GM19455 (cell line): Measurements from ENCODE around the gene OPRL1.
A peak's percentile ranks its signal among the peaks of the same experiment; 100 is the strongest.

Experiments used
- ATAC-seq: cut with Tn5 transposase; IDR thresholded peaks from one replicate; pipeline ENCODE4 v1.9.1; 2021; ENCODE audit not compliant: unreplicated experiment

OPRL1 gene

DNA sequence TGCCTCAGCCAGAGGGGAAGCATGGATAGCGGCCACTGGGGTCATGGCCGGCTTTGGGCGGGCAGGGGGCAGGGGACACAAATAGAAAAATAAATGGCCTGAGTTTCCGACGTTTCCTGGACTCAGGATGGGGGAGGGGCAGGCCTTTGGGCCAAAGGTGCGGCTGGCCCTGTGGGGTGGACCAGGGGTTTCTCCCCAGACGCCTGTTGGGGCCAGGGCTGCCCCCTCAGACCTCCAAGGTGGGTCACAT lies 23.3 kb upstream of the OPRL1 start:
- ATAC-seq = no peak

DNA sequence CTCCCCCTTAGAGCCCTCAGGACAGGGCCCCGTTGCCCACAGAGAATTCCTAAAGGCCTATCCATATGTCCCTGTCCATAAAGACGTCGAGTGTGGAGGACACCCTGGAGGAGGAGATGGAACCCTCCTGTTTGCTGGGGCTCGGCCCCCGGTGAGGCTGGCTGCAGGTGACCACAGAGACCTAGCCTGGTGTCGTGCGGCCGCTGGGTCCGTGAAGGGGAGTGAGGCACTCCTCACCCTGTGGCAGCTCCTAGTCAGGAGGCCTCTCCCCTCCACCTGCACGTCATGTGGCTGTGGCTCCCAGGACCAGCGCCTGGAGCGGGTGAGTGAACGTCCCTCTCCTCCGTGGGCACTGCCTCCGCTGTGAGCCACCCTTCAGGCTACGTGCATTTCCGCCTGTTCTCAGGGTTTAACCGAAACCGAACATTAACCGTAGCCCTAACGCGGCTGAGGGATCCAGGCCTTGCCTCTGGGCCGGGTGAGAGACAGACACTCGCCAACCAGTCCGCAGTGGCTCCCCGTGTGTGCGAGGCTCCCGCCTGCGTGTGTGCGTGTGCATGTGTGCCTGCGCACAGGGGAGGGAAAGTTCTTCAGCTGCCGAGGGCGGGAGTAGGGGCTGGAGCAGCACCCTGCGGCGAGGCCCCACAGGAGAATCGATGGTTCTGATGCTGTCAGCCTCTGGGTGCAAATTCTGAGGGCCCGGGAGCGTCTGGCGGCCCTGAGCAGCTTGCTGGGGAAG lies 22.8 kb upstream of the OPRL1 start:
- ATAC-seq = no peak

DNA sequence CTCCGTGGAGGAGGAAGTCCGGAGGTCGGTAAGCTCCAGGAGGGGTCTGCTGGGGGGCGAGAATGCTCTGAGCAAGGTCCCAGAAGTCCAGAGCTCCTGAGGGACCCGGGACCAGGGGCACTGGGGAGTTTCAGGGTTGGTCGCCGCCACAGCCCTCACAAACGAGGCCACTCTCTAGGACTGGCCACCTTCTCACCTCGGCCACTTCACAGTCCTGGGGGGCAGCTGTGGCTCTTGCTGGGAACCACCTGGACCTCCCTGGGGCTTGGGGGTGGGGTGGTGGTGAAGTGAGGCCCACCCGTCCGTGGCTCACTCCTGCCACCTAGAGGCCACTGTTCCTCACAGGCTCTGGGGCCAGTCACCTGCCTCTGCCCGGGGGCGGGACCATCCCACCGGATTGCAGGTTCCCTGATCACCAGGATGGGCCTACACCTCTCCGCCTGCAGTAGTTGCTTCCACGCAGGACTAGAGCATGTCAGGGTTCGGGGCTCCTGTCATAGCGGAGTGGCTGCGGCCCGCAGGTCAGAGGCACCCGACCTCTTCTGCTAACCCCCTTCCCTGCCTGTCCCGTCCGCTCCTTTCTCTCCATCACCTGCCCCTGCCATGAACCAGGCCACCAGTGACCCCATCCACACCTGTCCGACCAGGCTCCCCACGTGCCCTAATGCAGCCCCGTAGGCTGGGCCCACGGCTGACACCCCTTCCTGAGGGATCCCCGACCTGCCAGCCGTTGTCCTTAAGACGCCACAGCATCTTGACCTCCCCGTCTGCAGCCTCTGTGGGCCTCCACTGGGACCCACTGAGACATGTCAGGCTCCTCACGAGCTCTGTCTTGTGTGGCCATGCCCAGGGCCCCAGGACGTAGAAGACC lies 22.0 kb upstream of the OPRL1 start:
- no peak for ATAC-seq

DNA sequence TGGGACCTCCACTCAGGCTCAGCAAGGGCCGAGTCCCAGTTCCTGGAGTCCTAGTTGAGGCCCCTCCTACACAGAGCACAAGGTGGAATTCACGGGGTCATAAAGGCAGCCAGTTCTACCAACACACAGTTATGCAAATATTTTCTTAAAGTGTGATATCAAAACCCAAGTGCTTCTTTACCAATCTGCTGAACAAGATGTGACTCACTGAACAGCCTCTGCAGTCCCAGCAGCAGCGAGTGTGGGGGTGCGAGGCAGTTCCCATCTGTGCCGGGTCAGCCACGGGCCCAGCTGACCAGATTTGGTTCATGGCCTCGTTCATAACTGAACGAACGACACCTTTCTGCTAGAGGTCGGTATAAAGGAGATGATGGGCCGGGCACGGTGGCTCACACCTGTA lies 21.3 kb upstream of the OPRL1 start:
- ATAC-seq = no peak

DNA sequence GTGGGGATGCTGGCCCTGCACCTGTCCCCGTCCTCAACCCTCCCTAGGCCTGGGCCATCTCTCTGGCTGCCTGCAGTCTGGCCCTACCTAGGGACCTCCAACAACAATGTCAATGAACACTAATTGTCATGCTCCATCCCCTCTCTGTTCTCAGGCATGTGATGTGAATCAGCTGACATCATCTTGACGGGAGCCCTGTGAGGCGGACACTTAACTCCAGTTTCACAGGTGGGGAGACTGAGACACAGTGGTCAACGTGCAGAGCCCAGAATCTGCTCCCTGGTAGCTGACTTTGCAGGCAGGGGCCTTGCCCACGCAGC lies 17.6 kb upstream of the OPRL1 start:
- ATAC-seq = no peak

DNA sequence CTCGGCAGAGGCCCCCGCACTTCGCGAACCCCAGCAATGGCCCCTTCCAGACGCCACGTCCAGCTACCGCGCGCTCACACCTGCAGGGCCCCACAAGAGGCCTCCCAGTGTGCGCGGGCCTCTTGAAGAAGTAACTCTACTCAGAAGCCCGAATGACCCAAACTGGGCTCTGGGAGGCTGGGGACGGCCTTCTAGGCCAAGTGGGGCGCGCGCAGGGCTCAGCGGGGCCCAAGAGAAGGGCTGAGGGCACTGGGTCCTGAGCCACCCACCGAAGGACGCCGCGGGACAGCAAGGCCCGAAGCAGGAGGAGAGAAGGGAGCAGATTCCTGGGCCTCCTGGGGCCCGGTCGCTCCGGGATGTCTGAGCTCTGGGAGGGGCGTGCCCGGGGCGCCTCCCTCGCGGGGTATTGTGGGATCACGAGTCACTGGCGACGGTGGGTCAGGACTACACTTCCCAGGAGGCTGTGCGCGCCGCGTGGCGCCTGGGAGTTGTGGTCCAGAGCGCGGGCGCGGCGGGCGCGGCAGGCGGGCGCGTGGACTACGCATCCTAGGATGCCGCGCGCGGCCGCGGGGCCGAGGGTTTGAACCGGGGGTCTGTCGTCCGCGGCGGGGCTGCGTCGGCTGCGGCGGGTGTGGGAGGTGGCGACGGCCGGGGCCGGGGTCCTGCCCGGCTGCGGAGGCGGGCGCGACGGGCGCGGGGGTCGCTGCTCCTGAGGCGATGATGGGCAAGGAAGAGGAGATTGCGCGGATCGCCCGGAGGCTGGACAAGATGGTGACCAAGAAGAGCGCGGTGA lies 17.1 kb upstream of the OPRL1 start, which contains the start of gene TCEA2:
Gene TCEA2 (plus strand): TSS at position 603 of the 793 bp plus-strand sequence. CDS start 115 bp downstream, at position 718.
- ATAC-seq = peak; percentile 77

DNA sequence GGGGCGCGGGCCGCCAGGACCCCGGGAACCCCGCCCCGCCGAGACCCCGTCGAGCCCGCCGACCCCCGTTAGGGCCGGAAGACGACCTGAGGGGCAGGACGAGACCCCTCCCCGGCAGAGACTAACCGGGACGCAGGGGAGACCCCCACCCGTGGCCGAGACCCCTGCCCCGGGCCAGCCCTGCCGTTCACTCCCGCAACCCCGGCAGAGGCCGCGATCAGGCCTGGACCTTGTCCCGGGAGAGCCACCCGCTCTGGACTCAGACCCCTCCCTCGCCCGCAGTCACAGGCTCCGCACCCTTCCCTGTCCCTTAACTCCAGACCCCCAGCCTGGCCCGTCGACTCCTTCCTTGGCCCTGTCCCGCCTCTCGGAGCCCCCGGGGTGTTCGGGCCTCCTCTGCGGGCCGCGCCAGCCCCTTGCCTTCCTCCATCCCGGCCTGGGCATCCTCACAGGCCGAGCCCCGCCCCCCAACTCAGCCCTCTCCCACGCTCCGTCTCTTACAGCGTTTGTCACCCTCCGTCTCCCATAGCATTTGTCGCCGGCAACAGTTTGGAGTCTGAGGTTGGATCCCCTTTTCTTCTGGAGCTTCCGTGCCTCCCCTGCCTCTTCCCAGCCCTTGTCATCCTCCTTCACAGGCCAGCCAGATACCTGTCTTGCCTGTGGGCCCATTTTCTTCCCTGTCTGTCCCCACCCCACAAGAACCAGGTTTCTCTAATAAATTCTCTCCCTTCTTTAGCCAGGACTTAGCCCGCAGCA lies 16.3 kb upstream of the OPRL1 start:
- ATAC-seq = no peak

DNA sequence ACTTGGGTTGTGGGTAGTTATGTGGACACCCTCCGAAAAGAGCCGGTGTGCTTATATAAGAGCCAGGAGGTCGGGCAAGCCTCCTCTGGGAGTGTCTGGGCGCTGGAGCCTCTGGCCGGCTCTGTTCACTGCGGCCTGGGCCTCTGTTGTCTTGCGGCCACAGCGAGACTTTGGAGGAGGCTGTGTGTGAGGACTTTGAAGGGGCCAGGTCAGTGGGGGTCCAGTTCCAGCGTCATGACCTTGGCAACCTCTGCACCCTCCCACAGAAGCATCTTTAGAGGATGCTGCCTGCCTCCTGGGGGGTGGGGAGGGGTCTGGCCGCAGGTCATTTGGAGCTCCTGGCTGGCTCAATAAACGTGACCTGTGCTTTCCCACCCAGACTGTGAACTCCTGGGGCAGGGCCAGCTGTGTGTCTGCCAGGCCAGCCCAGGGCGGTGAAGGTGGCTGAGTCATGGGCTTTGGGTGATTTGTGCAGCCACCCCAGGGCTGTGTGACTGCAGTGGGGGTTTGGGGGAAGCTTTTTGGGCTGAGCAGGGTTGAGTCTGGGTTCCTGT lies 15.7 kb upstream of the OPRL1 start:
- ATAC-seq = no peak

DNA sequence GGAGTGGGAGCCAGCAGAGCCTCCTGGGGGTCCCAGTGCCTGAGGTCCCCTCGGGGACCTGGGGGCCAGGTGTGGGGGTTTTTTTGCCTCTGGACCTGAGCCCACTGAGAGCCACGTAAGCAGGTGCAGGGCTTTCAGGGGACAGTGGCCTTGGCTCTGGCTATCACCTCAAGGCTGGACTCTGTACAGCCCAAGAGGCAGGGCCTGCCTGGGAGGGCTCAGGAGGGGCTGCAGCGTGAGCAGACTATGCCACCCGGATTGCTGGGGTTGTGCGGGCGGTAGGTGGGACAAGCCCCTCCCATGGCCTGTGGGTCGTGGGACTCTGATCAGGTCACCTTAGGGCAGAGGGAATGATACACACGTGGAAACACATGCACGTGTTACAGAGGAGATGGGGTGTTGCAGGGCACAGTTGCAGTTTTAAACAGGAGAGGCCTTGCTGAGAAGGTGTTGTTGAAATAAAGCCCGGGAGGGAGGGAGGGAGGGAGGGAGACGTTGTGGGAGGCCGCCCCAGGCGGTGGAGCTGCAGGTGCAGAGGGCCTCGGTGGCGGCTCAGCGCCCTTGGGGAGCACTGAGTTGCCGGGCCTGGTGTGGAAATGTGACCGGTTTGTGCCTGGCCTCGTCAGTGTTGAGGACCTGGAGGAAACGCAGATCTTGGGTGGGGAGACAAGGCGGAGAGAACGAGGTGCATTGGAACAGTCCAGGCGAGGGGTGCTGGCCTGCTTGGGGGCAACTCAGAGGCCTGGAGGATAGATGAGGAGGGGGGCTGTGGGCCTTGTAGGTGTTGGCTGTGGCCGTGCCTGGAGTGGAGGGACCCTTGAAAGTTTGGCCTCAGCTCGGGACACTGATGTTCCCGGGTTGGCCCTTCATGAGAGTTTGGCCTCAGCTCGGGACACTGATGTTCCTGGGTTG lies 14.6 kb upstream of the OPRL1 start:
- ATAC-seq = no peak

DNA sequence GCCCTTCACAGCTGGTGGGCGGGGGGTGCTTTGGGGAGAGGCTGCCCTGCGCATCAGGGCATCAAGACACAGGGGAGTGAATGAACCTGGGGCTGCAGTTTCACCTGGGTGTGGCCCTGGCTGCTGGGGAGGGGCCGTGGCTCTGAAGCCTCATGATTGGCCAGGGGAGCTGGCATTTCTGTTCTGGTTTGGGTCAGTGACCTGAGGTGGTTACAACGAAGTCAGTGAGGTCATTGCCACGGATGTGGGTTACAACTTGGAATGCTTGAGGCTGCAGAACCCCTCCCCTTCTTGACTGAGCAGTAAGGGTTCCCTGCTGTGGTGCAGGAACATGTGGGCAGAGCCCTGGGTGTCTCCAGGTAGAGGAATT lies 13.9 kb upstream of the OPRL1 start:
- ATAC-seq = peak; percentile 46

DNA sequence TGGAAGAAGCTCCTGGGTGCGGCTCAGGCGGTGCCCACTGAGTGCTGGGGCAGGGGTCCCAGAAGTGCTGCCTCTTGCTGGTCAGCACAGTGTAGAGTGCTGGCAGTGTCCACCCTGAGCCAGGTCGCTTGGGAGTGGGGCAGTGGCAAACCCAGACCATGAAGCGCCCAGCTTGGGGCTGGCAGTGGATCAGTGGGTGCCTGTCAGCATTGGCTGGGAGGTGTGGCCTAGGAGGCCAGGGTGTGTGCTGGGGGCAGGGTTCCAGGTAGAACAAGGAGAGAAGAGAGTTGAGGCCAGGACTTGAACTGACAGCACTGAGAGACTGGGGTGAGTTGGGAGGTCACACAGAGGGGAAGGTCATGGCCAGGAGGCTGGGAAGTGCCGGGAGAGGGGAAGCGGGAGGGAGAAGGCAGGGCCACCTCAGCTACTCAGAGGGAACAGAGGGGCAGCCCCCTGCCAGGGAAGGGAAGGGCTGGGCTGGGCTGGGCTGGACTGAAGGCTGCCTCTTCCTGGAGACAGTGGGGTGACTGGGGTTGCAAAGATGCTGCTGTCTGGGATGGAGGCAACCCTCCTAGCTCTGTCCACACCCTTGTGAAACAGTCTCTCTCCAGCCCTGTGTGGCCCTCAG lies 12.8 kb upstream of the OPRL1 start:
- ATAC-seq = no peak

DNA sequence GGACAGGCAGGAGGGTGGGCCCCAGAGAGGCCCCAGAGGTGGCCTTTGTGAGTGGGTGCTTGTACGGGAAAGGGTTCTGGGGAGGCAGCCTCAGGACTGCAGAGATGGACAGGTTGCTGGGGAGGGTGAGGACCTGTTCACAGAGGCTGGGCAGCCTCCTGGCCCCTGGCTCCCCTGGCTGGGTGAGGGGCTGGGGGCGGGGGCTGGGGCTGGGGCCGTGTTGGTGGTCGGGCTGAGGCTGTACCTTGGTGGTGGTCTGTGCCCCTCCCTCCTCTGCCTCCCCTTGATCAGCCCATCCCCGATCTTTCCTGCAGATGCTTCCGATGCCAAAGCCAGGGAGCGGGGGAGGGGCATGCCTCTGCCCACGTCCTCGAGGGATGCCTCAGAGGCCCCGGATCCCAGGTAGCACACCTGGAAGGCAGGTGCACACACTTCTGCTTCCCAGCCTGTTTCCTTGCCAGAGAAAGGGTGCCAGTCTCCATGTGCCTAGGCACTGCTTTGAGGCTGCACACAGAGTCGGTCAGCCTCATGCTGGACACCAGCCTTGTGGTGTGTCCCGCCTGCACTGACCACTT lies 12.1 kb upstream of the OPRL1 start:
- ATAC-seq = no peak

DNA sequence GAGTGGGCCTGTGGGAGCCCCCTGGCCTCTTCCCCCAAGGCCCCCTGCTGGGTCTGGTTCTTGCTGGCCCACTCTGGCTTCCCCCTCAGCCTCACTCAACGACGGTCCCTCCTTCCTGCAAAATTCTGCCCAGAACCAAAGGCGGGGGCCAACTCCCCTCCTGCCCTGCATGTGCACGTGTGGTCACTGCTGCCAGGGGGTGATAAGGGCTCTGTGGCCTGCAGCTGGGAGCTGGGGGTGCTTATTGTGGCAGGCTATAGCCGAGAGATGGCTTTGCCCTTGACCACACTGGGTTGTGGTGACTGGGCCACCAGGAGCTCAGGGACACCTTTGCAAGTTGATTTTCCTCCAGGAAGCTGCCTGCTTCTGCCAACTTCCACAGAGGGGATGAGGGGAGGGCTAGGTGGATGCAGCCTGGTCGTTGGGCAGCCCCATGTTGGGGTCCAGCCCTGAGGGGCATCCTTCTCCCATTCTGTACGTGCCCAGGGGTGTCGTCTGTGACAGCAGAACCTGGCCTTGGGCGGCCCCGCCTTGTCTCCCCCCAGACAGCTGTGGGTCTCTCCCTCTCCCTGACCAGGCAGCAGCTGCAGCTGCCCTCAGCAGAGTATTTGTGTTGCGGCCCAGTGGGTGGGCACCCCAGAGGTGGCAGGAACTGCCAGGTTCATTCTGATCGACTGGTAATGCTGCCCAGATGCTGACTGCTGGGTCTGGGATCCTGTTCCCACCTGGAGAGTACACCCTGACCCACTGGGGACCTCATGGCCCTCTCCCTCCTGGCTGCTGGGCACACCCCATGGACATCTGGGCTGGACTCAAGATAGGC lies 11.3 kb upstream of the OPRL1 start:
- no peak for ATAC-seq

DNA sequence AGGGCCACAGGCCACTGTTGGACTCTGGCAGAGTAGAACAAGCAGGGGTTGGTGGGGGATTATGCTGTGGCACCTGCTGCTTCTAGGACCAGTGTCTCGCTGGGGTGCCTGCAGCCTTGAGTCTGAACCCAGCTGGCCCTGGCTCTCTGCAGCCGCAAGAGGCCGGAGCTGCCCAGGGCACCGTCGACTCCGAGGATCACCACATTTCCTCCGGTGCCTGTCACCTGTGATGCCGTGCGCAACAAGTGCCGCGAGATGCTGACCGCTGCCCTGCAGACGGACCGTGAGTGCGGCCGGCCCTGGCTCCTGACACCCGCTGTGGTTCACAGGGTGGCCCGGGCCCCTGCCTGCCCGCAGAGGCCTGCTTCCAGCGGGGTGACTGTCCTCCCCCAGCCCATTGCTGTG lies 10.7 kb upstream of the OPRL1 start:
- ATAC-seq = no peak

DNA sequence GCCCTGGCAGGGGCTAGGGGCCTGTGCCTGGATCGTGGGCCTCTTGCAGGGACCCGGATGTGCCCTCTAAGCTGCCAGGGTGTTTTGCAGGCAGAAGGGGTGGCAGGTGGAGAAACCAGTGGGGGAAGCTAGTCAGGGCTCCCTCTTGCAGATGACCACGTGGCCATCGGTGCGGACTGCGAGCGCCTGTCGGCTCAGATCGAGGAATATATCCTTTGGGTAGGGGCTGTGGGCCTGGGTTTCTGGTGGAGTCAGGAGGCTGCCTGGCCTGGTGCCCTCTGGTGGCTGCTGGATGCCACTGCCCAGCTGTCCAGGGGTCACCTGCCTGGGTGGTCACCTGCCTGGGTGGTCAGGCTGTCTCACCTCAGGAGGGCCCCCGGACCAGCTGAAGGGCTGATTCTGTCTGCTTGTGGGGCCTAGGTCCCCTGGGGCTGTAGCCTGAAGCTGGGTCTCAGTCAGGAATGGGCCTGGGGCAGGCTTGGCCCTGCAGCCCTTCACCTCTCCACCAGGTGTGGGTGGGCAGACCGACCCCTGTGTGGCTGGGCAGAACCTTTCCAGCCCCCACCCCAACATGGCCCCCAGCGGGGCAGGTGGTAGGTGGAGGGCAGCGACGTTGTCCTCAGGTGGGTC lies 10.2 kb upstream of the OPRL1 start:
- no peak for ATAC-seq

DNA sequence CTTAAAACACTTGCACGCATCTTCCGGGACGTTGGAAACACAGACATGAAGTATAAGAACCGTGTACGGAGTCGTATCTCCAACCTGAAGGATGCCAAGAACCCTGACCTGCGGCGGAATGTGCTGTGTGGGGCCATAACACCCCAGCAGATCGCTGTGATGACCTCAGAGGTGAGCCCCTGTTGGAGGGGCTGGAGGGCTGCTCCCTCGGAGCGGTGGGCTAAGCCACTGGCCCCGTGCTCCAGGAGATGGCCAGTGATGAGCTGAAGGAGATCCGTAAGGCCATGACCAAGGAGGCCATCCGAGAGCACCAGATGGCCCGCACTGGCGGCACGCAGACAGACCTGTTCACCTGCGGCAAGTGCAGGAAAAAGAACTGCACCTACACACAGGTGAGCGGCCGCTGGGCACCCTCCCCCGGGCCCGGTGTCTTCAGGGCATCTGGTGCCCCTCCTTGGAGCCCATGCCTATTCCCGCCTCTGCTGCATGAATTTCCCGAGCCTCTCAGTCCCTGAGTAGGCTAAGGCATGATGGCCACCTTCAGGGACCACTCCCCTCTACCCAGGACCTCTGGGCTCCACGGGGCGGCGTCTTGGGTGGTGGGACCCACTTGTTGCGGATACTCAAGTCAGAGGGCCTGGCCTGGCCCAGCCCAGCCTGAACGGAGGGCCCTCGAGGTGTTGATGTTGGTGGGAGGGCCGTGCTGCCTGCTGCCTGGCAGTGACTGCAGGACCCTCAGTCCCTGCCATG lies 9.5 kb upstream of the OPRL1 start:
- ATAC-seq = no peak
